Prostate gland (tissue), 2 donors: Measurements from ENCODE around the gene MIP.

Source experiments
- CTCF ChIP-seq, 4 experiments: fragments of 200-600 bp in 2 of 4; fragments of 450-650 bp in 2 of 4; sonication (generic) in 2 of 4; IDR thresholded peaks; 1 replicate in 3 of 4; 2 replicates in 1 of 4; pipeline ENCODE4 v1.5.1; 2016 to 2019; ENCODE audit warnings: antibody characterized with exemption in 4 of 4, mild to moderate bottlenecking in 2 of 4, moderate library complexity in 2 of 4
- POLR2A ChIP-seq: fragments of 450-650 bp; IDR thresholded peaks from one replicate; pipeline ENCODE4 v1.6.1; 2016; ENCODE audit warnings: antibody characterized with exemption, mild to moderate bottlenecking

- TF ChIP-seq CTCF (IDR thresholded peaks at IDR 0.05) (peak in 1 of 4 experiments; percentile 48), POLR2A (peak; percentile 53)
Measured at GRCh38 chr12:56448860-56449621, 5.4 kb downstream of the MIP start, which contains the start of gene TIMELESS.
